OCI-LY7 (cell line): ENCODE measurements around the gene SNPH. TPM values are rescaled to one million over a fixed set of nuclear protein-coding genes. Genes with fewer than 3 reads are reported as not detected.

ENCODE experiments used
- BruUV-seq: library from RNA; stranded (reverse); fragments of 400-500 nt; replicated peaks from 2 replicates; lab custom pipeline; 2021; lab: Mats Ljungman, UMichigan
- CTCF ChIA-PET: fragments of 300-600 bp; sonication (Branson Sonifier 250); formaldehyde crosslinking; loops from one replicate; lab custom pipeline; 2022; ENCODE audit warnings: antibody characterized with exemption; ENCODE audit not compliant: unreplicated experiment; lab: Charles Lee
- POLR2A ChIA-PET: fragments of 300-600 bp; sonication (Branson Sonifier 250); formaldehyde crosslinking; loops from one replicate; lab custom pipeline; 2022; ENCODE audit warnings: antibody characterized with exemption; lab: Charles Lee
- DNase-seq: peaks from one replicate; pipeline ENCODE4 v3.0.0-alpha.2; 2015; ENCODE audit warnings: low spot score
- H2AFZ ChIP-seq: fragments of 200-600 bp; sonication (generic), shearing (Covaris generic); 2 replicates; pipeline ENCODE4 v1.6.1; 2014; ENCODE audit warnings: mild to moderate bottlenecking, antibody characterized with exemption, low read length, moderate library complexity
- H3K27ac ChIP-seq: fragments of 200-600 bp; sonication (generic); 2 replicates; pipeline ENCODE4 v1.5.1; 2014; ENCODE audit warnings: mixed run types, low read depth, mild to moderate bottlenecking, moderate library complexity, low read length, inconsistent platforms; ENCODE audit not compliant: poor library complexity, severe bottlenecking
- H3K36me3 ChIP-seq: fragments of 200-600 bp; sonication (generic); 2 replicates; pipeline ENCODE4 v1.6.1; 2014; ENCODE audit warnings: mild to moderate bottlenecking, antibody characterized with exemption, low read length, moderate library complexity, mixed read lengths; ENCODE audit not compliant: insufficient read depth
- H3K4me1 ChIP-seq: fragments of 200-600 bp; sonication (generic); 2 replicates; pipeline ENCODE4 v1.5.1; 2014; ENCODE audit warnings: mild to moderate bottlenecking, low read length; ENCODE audit not compliant: insufficient read depth, poor library complexity, severe bottlenecking
- H3K4me2 ChIP-seq: fragments of 200-600 bp; sonication (generic); 2 replicates; pipeline ENCODE4 v1.6.1; 2014; ENCODE audit warnings: mild to moderate bottlenecking, low read length
- H3K4me3 ChIP-seq: fragments of 200-600 bp; sonication (generic); 2 replicates; pipeline ENCODE4 v1.5.1; 2014; ENCODE audit warnings: mild to moderate bottlenecking, low read depth, low read length; ENCODE audit not compliant: poor library complexity, severe bottlenecking
- H3K79me2 ChIP-seq: fragments of 200-600 bp; sonication (generic); 2 replicates; pipeline ENCODE4 v1.6.1; 2016; ENCODE audit warnings: low read depth, mild to moderate bottlenecking, low read length, moderate library complexity, mixed read lengths; ENCODE audit not compliant: insufficient read depth
- H3K9me2 ChIP-seq: fragments of 200-600 bp; sonication (generic); 2 replicates; pipeline ENCODE4 v1.6.1; 2016; ENCODE audit warnings: mild to moderate bottlenecking, low read length, mixed read lengths; ENCODE audit not compliant: insufficient read depth
- H3K9me3 ChIP-seq: fragments of 200-600 bp; sonication (generic); 2 replicates; pipeline ENCODE4 v1.6.1; 2014; ENCODE audit warnings: mild to moderate bottlenecking, mixed run types, low read length, mixed read lengths
- H4K20me1 ChIP-seq: fragments of 200-600 bp; sonication (generic); 2 replicates; pipeline ENCODE4 v1.6.1; 2014; ENCODE audit warnings: mild to moderate bottlenecking, antibody characterized with exemption, low read length, moderate library complexity, mixed read lengths; ENCODE audit not compliant: insufficient read depth
- CTCF ChIP-seq: fragments of 200-600 bp; sonication (generic); conservative IDR thresholded peaks from 2 replicates; pipeline ENCODE4 v1.5.1; 2014; ENCODE audit warnings: mild to moderate bottlenecking, antibody characterized with exemption, low read length, moderate library complexity, mixed read lengths
- EZH2phosphoT487 ChIP-seq: fragments of 200-600 bp; sonication (generic); IDR thresholded peaks from 2 replicates; pipeline ENCODE4 v1.6.1; 2018; ENCODE audit warnings: low read depth, borderline replicate concordance, mild to moderate bottlenecking, mixed run types, antibody characterized with exemption, low read length, moderate library complexity, mixed read lengths
- intact Hi-C: fragments of 100-400 bp; cut with micrococcal nuclease; formaldehyde crosslinking; loops from one replicate; pipeline ENCODE4 v1.10.0; 2022; ENCODE audit not compliant: unreplicated experiment
- total RNA-seq, 2 experiments: library from RNA; depleted of rRNA in 1 of 2; stranded (reverse); fragments of >200 nt in 1 of 2; shearing (Covaris generic) in 1 of 2; gene quantifications; 2 replicates each; pipeline ENCODE4 v1.2.3, GENCODE V29; 2014 to 2022

Gene SNPH
- total RNA-seq, 2 experiments from 2014 or later: not detected

GRCh38 chr20:1269850-1270249 is 3.8 kb downstream of the SNPH start:
- Histone ChIP-seq H4K20me1 (no peaks in the 10 kb centered on the region), H3K36me3 (no peaks in the 10 kb centered on the region), H3K9me3 (no peaks in the 10 kb centered on the region), H3K79me2 (no peaks in the 10 kb centered on the region), H3K4me1 (no peaks in the 10 kb centered on the region), H3K27ac (no peak overlapping the region), H3K9me2 (no peaks in the 10 kb centered on the region), H2AFZ (no peak overlapping the region), H3K4me3 (no peak overlapping the region), H3K4me2 (no peak overlapping the region)
- POLR2A ChIA-PET: interaction anchor here (0.7 to 1.1 kb wide), 2 partner anchors 137 to 381 kb away, joined by 3 to 4 read pairs; no protein-coding TSS in a partner anchor
- no TSS peak for BruUV-seq
- intact Hi-C loops: no loop called here
- DNase-seq: no peak
- TF ChIP-seq CTCF (no peak), EZH2phosphoT487 (no peak)
- CTCF ChIA-PET: interaction anchor here (0.6 kb wide), 1 partner anchor 315 kb away, joined by 3 read pairs; no protein-coding TSS in a partner anchor

DNA sequence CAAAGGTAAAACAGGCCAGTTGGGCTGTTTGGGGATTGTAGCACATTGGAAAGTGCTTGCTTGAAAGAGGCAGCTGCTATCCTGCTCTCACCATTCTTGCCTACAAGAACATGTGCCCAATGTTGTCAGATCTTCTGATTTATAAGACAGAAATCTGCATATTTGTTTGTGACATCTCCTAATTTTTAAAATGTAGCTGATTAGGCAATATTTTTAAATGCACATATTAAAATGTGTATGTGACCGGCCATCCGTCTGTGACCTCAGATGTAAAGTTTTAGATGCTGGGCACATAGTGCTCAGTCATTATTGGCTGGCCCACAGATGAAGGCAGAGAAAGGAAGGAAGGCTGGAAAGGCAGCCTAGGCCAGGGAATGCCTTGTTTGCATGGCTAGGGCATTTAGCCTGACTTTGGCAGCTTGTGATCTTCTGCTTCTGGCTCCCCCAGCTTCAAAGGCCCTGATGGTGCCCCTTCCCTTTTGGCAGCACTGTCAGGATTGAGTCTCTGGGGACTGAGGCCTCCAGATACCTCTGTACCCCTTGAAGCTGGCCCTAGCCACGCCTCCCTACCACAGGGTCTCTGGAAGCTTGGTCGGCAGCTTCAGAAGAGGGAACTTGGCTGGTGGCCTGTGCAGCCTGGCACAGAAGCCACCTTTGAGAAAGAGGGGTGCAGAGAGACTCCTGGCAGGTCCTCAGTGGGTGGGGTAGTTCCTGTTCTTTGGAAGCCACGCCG is 6.4 kb downstream of the SNPH start:
- H2AFZ ChIP-seq: no peak overlapping the region
- no peak overlapping the region for H3K4me2 ChIP-seq
- H3K4me3 ChIP-seq: no peak overlapping the region
- no peaks in the 10 kb centered on the region for H3K9me2 ChIP-seq
- no TSS peak for BruUV-seq
- no peaks in the 10 kb centered on the region for H4K20me1 ChIP-seq
- no peak overlapping the region for H3K27ac ChIP-seq
- no peaks in the 10 kb centered on the region for H3K36me3 ChIP-seq
- ChIA-PET POLR2A (no interaction called here), CTCF (no interaction called here)
- TF ChIP-seq EZH2phosphoT487: no peak
- no peak for TF ChIP-seq CTCF
- no peak for DNase-seq
- intact Hi-C loops: no loop called here
- no peaks in the 10 kb centered on the region for H3K4me1 ChIP-seq
- no peaks in the 10 kb centered on the region for H3K79me2 ChIP-seq
- H3K9me3 ChIP-seq: no peaks in the 10 kb centered on the region

GRCh38 chr20:1273366-1273765 is 7.3 kb downstream of the SNPH start:
- H4K20me1 ChIP-seq: no peaks in the 10 kb centered on the region
- no peaks in the 10 kb centered on the region for H3K9me2 ChIP-seq
- ChIA-PET POLR2A (no interaction called here), CTCF (no interaction called here)
- H3K4me1 ChIP-seq: no peaks in the 10 kb centered on the region
- BruUV-seq: no TSS peak
- no peak for DNase-seq
- TF ChIP-seq CTCF (no peak), EZH2phosphoT487 (no peak)
- no peaks in the 10 kb centered on the region for H3K79me2 ChIP-seq
- no peak overlapping the region for H3K27ac ChIP-seq
- no peak overlapping the region for H3K4me2 ChIP-seq
- no peak overlapping the region for H2AFZ ChIP-seq
- H3K36me3 ChIP-seq: no peaks in the 10 kb centered on the region
- intact Hi-C loops: no loop called here
- no peaks in the 10 kb centered on the region for H3K9me3 ChIP-seq
- H3K4me3 ChIP-seq: no peak overlapping the region
